IPS-NIHi7 (cell line): ENCODE results near the gene APC2.
"Not testable (repeated sequence)": the region's sequence is repeated elsewhere in the genome, so short reads cannot be mapped to it uniquely, and the experiment has no call there.

Source experiments
- DNase-seq: peaks from one replicate; pipeline ENCODE4 v3.0.0; 2012; ENCODE audit warnings: mixed read lengths; ENCODE audit errors: extremely low spot score

The APC2 gene

DNA sequence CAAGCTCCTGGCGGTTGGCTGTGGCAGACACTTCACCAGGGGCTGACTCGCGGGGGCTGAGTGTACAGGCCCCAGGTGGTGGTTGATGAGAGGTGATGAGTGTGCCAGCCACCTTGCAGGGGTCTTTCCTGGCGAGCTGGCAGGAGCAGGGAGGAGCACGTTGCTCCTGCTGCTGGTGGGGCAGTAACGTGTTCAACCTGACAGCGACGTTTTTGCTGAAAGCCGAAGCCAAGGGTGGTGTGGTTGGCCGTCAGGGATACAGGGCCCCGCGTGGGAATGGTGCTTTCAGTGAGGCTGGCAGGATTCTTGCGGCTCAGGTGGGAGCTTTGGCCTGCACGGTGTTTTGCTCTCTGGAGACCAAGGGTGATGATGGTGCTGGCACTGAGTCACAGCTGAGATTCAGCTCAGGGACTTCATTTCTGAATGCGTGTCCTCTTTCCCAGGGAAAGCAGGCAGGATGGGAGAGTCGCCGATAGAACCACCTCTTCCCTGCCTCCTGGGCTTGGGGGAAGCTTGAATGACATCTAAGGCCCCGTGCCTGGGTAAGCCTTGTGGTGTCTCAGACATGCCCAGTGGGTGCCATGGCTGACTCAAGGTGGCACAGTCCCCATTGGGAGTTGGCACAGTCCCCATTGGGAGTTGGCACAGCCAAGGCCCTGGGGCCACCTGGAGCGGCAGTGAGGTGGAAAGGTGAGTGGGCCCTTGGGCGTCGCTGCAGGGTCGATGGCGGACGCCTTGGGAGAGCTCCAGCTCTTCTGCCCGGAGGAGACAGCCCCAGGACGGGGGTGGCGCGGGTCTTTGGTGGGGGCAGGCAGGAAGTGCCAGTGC, 33.7 kb upstream of the APC2 start:
- DNase-seq, result no peak

DNA sequence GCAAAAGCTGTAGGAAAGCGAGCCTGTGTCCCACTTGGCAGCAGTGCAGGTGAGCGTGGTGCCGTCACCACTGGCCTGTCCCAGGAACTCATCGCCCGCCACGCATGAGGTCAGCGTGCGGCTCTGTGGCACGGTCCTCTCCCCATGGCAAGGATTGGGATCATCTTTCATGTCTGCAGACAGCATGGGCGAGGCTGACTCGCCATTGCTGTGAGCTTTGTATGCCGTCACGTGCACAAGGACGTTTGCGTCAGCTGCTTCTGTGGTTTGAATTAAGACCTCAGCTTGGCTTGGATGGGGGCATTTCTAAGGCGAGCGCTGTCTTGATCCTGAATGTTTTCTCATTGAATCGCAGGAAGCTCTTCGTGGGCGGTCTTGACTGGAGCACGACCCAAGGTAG, 32.8 kb upstream of the APC2 start:
- no peak for DNase-seq

DNA sequence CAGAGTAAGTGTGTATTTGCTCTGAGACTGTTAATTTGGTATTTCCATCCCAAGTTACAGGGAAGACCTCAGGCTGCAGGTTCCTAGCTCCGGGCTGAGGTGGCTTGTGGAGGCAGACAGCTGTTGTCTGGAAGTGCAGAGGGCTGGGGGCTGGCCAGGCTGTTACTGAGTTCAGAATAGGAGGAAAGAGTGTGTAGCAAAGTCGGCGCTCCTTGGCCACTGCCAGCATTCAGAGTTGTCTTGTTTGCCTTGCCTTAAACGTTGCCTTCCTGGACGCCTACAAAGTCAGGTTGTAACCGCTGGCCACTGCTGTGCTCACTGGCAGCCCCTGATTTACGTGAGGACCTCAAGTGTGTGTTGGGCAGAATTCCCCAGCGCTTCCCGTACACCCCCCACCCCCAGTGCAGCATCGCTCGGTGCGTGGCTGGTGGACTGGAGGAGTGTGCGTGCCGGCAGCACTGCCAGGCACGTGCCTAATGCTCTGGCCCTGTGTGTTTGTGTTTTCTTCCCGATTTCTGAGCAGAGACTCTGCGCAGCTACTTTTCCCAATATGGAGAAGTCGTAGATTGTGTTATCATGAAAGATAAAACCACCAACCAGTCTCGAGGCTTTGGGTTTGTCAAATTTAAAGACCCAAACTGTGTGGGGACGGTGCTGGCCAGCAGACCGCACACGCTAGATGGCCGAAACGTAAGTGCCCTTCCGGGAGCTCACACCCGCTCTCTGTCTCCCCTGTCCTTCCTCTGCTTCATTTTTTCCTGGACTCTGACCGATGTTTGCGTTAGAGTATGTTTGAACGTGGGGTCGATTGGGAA, 32.0 kb upstream of the APC2 start:
- no peak for DNase-seq

DNA sequence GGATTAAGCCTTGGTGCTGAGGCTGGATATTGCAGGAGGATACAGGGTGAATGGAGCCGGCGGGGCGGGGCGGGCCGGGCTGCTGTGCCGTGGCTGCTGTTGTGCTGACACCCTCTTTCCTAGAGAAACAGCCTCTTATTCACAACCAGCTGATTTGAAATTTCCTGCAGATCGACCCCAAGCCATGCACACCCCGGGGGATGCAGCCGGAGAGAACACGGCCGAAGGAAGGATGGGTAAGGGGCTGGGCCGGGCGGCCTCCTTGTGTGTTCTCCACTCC, 31.5 kb upstream of the APC2 start:
- no peak for DNase-seq

DNA sequence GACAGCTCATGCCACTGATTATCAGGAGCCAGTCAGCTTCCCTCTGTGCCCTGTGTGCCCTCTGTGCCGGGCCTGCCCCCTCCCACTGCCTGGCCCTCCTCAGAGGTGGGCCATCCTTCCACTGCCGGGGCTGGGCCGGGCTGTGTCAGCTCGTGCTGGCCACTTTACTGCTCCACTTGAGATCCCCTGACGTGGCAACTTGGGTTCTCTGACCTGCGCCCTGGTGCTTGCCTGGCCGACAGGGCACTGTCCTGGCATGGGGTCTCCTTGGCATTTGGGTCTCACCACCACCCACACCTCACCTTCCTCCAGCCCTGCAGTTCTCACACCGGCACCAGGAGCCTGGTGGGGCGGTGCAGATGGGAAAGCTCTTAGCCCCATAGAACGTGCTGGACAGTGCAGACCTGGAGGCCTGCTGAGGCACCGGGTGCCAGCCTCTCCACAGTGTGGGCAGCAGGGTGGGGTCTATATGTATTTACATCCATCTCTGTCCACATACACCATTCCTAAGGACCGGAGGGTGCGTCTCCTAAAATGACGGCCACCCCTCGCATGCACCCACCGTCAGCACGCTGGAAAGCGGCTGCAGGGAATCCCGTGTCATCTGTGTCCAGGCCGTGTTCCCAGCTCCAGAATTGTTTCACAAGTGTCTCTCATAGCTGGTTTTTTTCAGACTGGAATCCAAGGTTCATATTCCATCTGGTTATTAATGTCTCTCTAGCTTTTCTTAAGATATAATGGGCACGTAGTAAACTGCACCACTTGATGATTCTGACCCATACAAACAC, 30.8 kb upstream of the APC2 start:
- DNase-seq, result no peak

DNA sequence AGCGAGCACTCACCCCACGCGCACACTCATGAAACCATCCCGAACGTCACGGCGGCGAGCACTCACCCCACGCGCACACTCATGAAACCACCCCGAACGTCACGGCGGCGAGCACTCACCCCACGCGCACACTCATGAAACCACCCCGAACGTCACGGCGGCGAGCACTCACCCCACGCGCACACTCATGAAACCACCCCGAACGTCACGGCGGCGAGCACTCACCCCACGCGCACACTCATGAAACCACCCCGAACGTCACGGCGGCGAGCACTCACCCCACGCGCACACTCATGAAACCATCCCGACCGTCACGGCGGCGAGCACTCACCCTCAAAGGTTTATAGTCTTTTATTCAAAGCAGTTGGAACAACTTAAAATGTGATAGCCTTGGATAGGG, 29.8 kb upstream of the APC2 start:
- not testable (repeated sequence) for DNase-seq

DNA sequence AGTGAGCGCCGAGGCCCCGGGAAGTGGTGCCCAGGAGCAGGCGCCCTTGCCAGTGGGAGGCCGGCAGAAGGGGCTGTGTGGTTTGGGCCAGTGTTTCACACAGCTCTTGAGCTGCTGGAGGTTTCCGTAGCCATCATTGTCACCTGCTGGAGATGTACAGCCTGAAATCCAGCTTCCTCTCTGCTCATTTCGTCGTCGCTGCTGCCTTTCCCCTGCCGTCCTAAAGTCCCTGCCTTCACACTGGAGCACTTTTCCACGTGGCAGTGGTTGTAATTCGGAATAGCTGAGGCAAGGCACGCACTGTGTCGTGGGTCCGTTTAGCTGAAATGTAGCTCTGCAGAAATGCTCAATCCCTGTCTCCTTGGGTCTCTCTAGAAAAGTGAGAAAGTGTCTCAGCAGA, 29.3 kb upstream of the APC2 start:
- no peak for DNase-seq

DNA sequence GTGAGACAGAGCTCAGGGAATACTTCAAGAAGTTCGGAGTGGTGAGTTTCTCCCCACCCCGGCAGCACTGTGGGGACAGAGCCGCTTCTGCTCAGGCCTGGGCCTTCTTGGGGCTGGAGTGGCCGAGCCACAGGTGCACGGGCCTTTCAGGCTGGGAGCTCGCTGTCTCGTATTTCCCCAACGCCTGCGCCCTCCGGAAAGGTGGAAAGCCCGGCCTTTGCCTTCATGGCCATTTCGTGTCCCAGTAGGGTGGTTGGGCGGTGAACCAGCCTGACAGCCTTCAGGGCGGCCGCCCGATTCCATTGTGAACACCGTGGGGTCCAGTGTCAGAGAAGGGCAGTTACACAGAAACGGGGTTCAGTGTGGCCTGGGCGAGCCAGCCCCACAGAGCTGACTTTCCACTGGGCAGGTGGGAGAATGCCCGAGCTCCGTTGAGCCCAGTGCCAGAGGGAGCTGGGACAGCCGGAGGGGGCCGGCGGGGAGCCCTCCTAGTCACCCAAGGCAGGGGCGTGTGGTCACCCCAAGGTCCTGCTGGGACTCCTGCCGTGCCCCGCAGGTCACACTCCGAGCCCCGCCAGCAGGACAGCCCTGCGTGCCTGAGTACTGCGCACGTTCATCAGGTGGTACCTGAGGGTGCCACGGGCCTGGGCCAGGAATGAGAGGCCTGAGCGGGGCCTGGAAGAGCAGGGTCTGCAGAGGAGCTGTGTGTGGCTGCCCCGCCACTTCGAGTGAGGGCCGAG, 28.5 kb upstream of the APC2 start:
- DNase-seq, result no peak

DNA sequence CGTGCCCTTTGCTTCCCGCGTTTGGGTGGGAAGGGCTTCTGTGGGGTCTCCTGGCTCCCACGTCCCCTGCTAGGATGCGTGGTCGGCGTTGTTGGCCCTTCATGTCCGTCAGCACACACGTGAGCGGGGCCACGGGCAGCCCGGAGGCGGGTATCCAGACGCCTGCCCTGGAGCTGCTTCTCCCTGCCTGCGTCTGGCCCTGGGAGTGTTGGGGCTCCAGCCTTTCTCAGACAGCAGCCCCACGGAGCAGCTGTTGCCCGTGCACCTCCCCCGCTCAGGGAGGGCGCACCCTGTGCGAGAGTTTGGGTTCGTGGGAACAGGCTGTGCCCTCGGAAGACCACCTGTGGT, 28.0 kb upstream of the APC2 start:
- no peak for DNase-seq

DNA sequence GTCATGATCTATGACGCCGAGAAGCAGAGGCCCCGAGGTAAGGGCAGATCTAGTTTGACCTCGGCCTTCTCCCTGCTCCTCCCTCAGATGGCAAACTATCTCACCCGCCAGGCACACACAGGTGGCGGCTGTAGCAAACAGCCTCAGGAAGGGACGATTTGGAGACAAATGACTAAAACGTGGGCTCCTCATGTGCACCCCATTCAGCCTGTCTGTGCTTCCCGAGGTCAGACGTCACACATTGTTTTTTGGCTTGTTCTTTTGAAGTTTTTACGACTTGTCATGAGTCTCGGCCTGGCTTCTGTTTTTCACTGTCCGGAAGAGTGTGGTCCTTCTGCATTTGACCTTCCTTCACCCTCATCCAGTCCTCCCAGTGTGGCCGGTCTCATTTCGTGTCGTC, 27.6 kb upstream of the APC2 start:
- DNase-seq, result no peak

DNA sequence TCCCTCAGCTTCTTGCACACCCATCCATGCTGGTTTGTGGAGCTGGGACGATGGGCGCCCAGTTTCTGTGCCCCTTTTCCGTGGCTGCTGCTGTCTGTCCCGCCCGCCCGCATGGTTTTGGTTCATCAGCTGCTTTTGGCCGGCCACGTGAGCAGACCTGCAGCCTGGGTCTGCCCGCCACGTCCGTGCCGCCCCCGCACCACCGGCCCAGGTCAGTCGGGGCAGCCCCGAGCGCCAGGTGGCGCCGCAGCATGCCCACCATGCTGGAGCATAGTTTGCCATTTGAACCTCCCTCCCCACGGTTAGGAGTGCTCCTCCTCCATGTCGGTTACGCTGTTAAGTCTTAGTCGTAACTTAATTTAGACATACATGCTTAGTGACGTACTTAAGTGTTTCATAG, 27.0 kb upstream of the APC2 start:
- no peak for DNase-seq

DNA sequence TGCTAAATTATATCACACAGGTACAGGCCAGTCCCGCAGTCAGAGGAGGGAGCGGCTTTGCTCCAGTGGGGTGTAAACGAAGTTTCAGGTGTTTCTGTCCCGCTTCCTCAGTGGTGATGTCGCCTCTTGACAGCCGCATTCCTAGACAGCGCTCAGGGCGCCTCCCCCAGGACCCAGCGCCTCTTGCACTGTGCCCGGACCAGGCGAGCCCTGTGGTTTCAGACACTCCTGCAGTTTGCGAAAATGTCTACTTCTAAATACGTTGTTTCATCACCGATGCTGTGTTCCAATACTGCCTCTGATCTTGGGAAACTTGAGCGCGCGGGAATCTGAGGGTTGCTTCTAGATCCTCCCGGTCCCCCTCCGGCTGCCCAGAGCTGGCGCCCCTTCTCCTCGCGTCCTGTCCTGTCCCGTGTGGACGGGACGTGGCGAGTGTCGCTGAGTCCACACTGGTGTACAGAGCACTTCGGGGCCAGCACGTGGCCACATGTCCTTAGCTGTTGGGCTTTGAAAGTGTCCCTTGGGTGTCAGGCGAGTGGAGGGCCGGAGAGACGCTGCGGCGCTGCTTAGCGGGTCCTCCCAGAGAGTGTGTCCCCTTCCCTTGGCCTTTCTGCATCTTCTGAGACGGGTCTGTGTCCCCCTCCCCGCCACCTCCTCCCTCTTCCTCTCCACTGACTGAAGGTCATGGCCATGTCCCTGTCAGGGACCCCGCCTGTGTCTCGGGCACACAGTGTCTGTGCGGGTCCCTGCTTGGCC, 26.3 kb upstream of the APC2 start:
- no peak for DNase-seq

DNA sequence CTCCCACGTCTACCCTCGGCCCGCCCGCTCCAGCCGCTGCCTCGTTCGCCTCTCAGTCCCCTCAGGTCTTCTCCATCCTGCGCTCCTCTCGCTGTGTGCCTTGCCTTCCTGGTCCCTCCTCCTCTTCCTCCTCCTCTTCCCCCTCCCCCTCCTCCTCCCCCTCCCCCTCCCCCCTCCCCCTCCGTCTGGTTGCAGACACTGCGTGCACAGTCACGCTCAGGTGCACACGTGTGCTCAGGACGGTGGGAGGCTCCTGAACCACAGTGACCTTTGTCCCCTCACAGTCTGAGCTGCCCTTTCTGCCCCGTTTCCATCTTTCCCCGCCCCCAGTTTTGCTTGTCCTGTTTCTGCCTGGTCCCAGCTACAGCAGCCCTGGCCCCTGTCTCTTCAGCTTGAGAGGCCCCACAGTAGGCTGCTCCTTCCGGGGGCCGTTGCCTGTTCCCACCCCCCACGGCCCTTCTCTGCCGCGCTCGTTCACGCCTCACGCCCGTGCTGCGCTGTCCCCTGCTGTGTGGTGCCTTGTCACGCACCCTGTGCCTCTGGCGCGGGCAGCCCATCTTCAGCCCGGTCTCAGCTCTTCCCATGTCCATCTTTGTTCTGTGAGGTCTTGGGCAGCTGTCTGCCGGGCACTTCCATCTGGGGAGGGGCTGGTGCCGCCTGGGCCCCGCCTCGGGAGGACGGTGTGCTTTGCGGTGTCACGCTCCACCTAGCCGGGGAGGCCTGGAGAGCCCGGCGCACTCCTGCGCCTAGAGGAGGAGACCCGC, 25.5 kb upstream of the APC2 start:
- no peak for DNase-seq

DNA sequence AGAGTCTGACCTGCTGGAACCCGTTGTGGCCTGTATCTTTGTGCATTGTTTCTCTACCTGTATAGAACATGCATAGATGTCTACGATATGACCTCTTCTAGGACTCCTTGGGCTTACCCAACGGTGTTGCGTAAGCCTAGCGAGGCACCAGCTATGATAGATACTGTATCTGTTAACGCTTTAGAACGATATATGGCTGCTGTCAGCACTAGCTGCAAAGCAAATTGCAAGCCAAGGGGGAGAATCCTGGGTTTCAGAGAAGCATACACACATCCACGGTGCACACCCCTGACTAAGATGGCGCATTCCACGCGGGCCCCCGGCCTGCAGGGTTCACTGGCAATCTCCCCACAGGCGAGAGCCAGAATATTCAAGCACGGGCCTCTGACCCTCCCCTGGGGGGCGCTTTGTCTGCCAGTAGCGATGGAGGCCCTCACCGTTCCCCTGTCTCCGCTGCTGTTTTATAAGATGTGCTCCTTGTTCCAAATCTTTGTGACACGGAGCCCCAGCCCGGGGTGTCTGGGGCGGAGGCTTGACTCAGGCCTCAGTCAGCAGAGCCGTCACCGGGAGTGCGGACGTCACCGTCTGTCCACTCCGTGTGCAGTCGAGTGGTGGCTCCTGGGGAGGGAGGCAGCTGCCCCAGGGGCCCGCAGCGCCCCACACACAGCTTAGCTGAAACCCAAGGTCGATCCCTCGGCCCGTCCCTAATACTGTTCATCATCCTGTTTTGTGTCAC, 24.7 kb upstream of the APC2 start:
- no peak for DNase-seq

DNA sequence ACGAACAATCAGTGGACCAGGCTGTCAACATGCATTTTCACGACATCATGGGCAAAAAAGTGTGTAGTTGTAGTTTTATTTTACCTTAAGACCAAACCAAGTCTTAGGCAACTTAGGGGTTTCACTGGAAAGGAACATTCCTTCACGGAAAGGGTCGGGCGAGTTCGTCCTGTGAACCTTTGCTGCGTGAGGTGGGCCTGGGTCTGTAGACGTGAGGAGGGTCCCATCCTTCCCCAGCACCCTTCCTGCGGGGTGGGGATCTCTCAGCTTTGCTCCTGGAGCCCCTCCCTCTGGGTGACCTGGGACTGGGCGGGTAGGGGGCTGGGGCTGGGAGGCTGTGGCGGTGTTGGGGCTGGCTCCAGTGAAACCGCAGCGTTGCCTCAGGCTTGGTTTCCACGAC, 24.0 kb upstream of the APC2 start:
- DNase-seq, result no peak

DNA sequence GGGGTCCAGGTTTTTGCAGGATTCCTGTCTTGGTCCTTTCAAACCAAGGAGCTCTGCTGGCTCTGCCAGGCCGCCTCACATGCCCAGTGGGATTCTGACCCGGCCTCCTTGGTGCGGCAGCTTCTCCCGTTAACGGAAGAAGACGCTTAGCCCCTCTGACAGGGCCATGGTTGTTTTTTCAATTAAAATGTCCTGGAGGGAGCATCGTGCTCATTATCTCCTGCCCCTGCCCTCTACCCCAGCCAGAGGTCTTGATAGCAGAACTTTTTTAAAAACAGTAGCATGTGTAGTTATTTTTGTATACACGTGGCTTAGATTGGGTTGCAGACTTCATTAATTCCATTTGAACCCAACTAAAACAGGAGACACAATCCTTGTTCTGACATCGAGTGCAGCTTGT, 23.2 kb upstream of the APC2 start:
- DNase-seq, result no peak

DNA sequence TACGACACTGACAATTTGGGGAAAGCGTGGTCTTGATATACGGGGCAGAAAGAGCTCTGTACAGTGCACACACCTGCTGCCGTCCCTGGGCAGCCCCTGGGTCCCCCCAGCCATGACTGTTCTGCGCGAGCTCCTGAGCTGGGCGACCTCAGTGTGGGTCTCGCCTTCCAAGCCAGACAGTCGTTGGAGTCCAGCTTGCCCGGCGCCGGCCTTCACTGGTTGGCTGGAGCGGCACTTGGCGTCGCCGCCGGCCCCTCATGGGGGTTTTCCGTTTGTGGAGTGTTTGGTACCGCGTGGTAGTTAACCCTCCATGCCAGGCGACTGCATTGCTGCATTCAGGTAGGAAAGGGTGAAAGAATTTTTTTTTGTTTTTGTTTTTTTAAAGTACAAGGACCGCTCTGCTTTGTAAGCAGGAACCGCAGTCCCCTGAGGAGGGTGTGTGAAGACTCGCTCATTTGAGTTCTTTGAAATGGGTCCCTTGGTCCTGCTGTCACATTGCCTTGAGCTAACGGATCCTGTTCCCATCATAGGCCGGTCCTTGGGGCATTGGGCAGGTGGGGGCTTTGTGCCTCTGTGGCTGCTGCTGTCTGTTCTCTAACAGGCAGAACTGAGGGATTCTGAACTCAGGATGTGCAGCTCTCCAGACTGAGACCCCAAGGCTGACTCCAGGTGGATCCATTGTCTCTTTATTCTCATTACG, 22.6 kb upstream of the APC2 start:
- DNase-seq, result no peak

DNA sequence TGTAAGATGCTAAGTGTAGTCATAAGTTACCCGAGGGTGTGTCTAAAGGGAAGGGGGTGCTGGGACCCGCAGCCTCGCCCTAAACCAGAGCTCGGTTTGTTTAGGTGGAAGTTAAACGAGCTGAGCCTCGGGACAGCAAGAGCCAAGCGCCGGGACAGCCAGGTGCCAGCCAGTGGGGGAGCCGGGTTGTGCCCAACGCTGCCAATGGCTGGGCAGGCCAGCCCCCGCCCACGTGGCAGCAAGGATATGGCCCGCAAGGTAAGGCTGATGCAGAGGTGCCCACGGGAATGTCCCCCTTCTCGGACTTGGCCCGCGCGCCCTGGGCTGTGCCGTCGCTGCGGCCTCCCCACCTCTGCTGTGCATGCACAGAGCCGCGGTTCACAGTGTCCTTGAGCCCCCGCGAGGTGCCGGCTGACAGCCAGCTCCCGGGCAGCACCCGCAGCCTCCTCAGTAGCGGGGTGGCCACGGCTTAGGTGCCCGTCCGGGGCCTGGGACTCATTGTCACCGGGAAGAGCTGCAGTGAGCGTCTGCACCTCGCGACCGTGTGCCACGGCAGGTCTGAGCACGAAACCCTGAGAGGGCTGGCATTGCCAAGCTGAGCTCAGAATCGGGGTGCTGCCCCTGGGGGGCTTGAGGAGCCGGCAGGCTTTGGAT, 21.1 kb upstream of the APC2 start:
- DNase-seq, result no peak

DNA sequence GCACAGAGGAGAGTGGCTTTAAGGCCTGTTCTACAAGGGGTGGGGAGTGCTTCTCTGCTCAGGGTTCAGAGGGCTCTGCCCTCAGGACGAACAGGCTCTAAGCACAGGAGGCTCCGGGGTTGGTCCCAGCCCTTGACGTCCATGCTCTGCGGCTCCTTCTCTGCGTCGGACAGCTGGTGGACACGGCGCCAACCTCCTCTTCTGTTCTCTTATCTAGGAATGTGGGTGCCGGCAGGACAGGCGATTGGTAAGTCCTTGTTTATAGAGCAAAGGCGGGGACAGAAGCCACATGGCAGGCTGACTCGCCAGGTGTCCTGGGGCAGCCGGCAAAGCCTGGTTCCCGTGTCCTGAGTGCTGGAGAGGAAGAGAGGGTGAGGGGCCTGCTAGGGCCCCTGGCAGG, 20.2 kb upstream of the APC2 start:
- no peak for DNase-seq
